Fibroblast of lung (primary cell): ENCODE measurements around the gene EPC2. TPM values are rescaled to one million over a fixed set of nuclear protein-coding genes. Genes with fewer than 3 reads are reported as not detected.

Experiments
- DNase-seq, 2 donors: peaks; one replicate each; pipeline versions ENCODE4 v3.0.0 to v3.0.0-alpha.2; 2010; ENCODE audit warnings: low read depth in 2 of 2
- H2AFZ ChIP-seq: 2 replicates; pipeline ENCODE4 v1.5.1; 2012; ENCODE audit warnings: low read length, control low read depth, inconsistent platforms
- H3K27ac ChIP-seq: 2 replicates; pipeline ENCODE4 v1.5.1; 2011; ENCODE audit warnings: low read length, control low read depth; ENCODE audit not compliant: insufficient read depth
- H3K27me3 ChIP-seq: 2 replicates; pipeline ENCODE4 v1.5.1; 2011; ENCODE audit warnings: mild to moderate bottlenecking, low read length; ENCODE audit not compliant: control insufficient read depth, insufficient read depth
- H3K36me3 ChIP-seq: 2 replicates; pipeline ENCODE4 v1.5.1; 2011; ENCODE audit warnings: low read length; ENCODE audit not compliant: control insufficient read depth, insufficient read depth
- H3K4me1 ChIP-seq: 2 replicates; pipeline ENCODE4 v1.5.1; 2011; ENCODE audit warnings: low read length; ENCODE audit not compliant: control insufficient read depth, insufficient read depth; ENCODE audit errors: extremely low read depth
- H3K4me2 ChIP-seq: 2 replicates; pipeline ENCODE4 v1.5.1; 2011; ENCODE audit warnings: low read length, control low read depth; ENCODE audit not compliant: insufficient read depth; ENCODE audit errors: extremely low read depth
- H3K4me3 ChIP-seq, 4 experiments: fragments of 200-600 bp in 1 of 4; sonication (generic) in 1 of 4; replicated peaks in 1 of 4; 2 replicates each; pipeline ENCODE4 v1.5.1; 2011 to 2016; ENCODE audit warnings: low read length in 4 of 4, low read depth in 3 of 4, mild to moderate bottlenecking in 3 of 4, control low read depth in 2 of 4, inconsistent platforms in 1 of 4, mixed read lengths in 1 of 4; ENCODE audit not compliant: insufficient read depth in 1 of 4; ENCODE audit errors: control extremely low read depth in 1 of 4
- H3K79me2 ChIP-seq: 2 replicates; pipeline ENCODE4 v1.5.1; 2012; ENCODE audit warnings: mild to moderate bottlenecking, low read length, inconsistent platforms; ENCODE audit not compliant: control insufficient read depth, insufficient read depth
- H3K9ac ChIP-seq: 2 replicates; pipeline ENCODE4 v1.5.1; 2011; ENCODE audit warnings: mild to moderate bottlenecking, low read length, control low read depth; ENCODE audit not compliant: insufficient read depth
- H3K9me3 ChIP-seq: 2 replicates; pipeline ENCODE4 v1.5.1; 2012; ENCODE audit warnings: low read depth, low read length; ENCODE audit not compliant: control insufficient read depth, insufficient read depth
- H4K20me1 ChIP-seq: 2 replicates; pipeline ENCODE4 v1.5.1; 2011; ENCODE audit warnings: low read length; ENCODE audit not compliant: control insufficient read depth, insufficient read depth; ENCODE audit errors: extremely low read depth
- EZH2 ChIP-seq: IDR thresholded peaks from 2 replicates; pipeline ENCODE4 v1.5.1; 2012; ENCODE audit warnings: low read length, control low read depth, mild to moderate bottlenecking; ENCODE audit errors: missing control alignments
- polyA plus RNA-seq, 2 donors: library from polyadenylated mRNA; depleted of rRNA in 1 of 2; stranded (reverse) in 1 of 2; unstranded in 1 of 2; fragments of >200 nt; gene quantifications; 2 replicates each; pipeline ENCODE4 v1.2.1, GENCODE V29; 2011 to 2012; ENCODE audit warnings: missing spikeins in 1 of 2
- total RNA-seq: library from RNA; depleted of rRNA; stranded (reverse); fragments of >200 nt; gene quantifications from 2 replicates; pipeline ENCODE4 v1.2.1, GENCODE V29; 2014
- TF ChIP-seq, protein P1 (sequence below), 2 donors: IDR thresholded peaks in 1 of 2; conservative IDR thresholded peaks in 1 of 2; 1 replicate in 1 of 2; 2 replicates in 1 of 2; pipeline ENCODE4 v1.5.1; 2011 to 2012; ENCODE audit warnings: low read length in 2 of 2, control low read depth in 1 of 2, inconsistent platforms in 1 of 2, low read depth in 1 of 2, mild to moderate bottlenecking in 1 of 2

The EPC2 gene
- total and polyA plus RNA-seq, 2 donors (not counting 1 experiment from before 2014, with no cell fraction given): 19.6 to 22.8 TPM

DNA sequence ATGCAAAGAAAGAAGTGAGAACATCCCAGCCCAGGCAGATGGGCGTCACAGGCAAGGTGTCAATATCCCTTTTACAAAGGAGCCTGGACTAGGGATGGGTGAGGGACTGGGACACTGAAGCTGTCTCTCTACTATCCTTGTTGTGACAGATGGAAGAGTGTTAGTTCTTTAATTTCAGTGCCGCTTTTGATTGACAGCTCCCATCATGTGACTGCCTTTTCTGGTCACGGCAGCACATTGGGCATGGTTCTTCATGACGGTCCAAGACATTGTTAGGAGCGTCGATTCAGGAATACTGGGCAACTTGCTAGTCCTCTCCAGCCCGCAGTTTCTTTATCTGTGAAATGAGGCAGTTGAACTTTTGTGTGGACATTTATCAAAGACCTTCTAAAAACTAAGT lies 188.1 kb downstream of the EPC2 start:
- Histone ChIP-seq H3K27ac (no peak overlapping the region), H3K9ac (no peak overlapping the region), H3K27me3 (no peaks in the 10 kb centered on the region), H3K36me3 (no peaks in the 10 kb centered on the region), H3K4me1 (no peaks in the 10 kb centered on the region), H4K20me1 (no peaks in the 10 kb centered on the region), H2AFZ (no peak overlapping the region), H3K4me3 (no peak overlapping the region), H3K4me2 (no peak overlapping the region), H3K79me2 (no peaks in the 10 kb centered on the region), H3K9me3 (no peaks in the 10 kb centered on the region)
- TF ChIP-seq EZH2: no peak
- TF ChIP-seq, protein P1, sequence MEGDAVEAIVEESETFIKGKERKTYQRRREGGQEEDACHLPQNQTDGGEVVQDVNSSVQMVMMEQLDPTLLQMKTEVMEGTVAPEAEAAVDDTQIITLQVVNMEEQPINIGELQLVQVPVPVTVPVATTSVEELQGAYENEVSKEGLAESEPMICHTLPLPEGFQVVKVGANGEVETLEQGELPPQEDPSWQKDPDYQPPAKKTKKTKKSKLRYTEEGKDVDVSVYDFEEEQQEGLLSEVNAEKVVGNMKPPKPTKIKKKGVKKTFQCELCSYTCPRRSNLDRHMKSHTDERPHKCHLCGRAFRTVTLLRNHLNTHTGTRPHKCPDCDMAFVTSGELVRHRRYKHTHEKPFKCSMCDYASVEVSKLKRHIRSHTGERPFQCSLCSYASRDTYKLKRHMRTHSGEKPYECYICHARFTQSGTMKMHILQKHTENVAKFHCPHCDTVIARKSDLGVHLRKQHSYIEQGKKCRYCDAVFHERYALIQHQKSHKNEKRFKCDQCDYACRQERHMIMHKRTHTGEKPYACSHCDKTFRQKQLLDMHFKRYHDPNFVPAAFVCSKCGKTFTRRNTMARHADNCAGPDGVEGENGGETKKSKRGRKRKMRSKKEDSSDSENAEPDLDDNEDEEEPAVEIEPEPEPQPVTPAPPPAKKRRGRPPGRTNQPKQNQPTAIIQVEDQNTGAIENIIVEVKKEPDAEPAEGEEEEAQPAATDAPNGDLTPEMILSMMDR (conservative IDR thresholded peaks at IDR 0.05 in 1 of 2, IDR thresholded peaks at IDR 0.05 in 1 of 2; ENCODE audit: low read depth in 1 of 2, low read length in 2 of 2): no peak
- DNase-seq: no peak

Other genes with a start within 250 kb of the EPC2 start
- gene KIF5C, start 230.5 kb downstream of the EPC2 start, total RNA-seq: 0.17 and 0.51 TPM in 2 replicates
- gene KIF5C, start 230.5 kb downstream of the EPC2 start, polyA plus RNA-seq: 0.09 and 0.17 TPM in 2 replicates